Kidney (tissue), 14 donors: ENCODE data around the gene MAPK6. TPM values are rescaled to one million over a fixed set of nuclear protein-coding genes. Genes with fewer than 3 reads are reported as not detected.

Experiments used
- DNase-seq, 5 donors: peaks; one replicate each; pipeline ENCODE4 v3.0.0-alpha.2; 2013 to 2020
- FAIRE-seq: peaks from 2 replicates; lab custom pipeline; 2012; peaks lifted over from hg19 to GRCh38; lab: Jason Lieb, UNC
- H3K27ac ChIP-seq, 2 donors: one replicate each; pipeline ENCODE4 v1.7.0; 2013; ENCODE audit warnings: low read depth in 2 of 2, low read length in 2 of 2, inconsistent platforms in 1 of 2
- H3K27me3 ChIP-seq: one replicate; pipeline ENCODE4 v1.7.1; 2013; ENCODE audit warnings: low read length, inconsistent platforms; ENCODE audit not compliant: control insufficient read depth, insufficient read depth
- H3K36me3 ChIP-seq, 3 donors: one replicate each; pipeline versions ENCODE4 v1.7.0 to v1.7.1; 2013; ENCODE audit warnings: low read length in 3 of 3, control low read depth in 1 of 3, inconsistent platforms in 1 of 3; ENCODE audit not compliant: insufficient read depth in 3 of 3, control insufficient read depth in 2 of 3
- H3K4me1 ChIP-seq, 3 donors: one replicate each; pipeline versions ENCODE4 v1.7.0 to v1.7.1; 2013; ENCODE audit warnings: low read length in 3 of 3, inconsistent platforms in 1 of 3, low read depth in 1 of 3; ENCODE audit not compliant: control insufficient read depth in 2 of 3, insufficient read depth in 2 of 3
- H3K4me3 ChIP-seq, 3 donors: one replicate each; pipeline versions ENCODE4 v1.7.0 to v1.8.1; 2013; ENCODE audit warnings: low read length in 3 of 3, control low read depth in 1 of 3, inconsistent platforms in 1 of 3
- H3K9ac ChIP-seq, 3 donors: one replicate each; pipeline versions ENCODE4 v1.7.0 to v1.7.1; 2013; ENCODE audit warnings: low read length in 3 of 3, control low read depth in 1 of 3, inconsistent platforms in 1 of 3
- H3K9me3 ChIP-seq, 3 donors: one replicate each; pipeline versions ENCODE4 v1.7.0 to v1.7.1; 2013; ENCODE audit warnings: low read length in 3 of 3, control low read depth in 1 of 3, inconsistent platforms in 1 of 3; ENCODE audit not compliant: control insufficient read depth in 2 of 3, insufficient read depth in 1 of 3
- intact Hi-C: fragments of 100-400 bp; cut with DNase I; formaldehyde crosslinking; loops from one replicate; pipeline ENCODE4 v1.11.1; 2022
- polyA plus RNA-seq: library from polyadenylated mRNA; stranded (reverse); fragments of 350-450 nt; fragmentation: Illumina TruSeq; extraction: RNeasy Lipid Tissue Mini Kit (QIAGEN cat#74804); gene quantifications from one replicate; pipeline ENCODE4 v1.2.3, GENCODE V29; 2014; ENCODE audit warnings: low read depth, low replicate concordance; ENCODE audit not compliant: insufficient read depth
- total RNA-seq: library from RNA; stranded (reverse); fragmentation: NEBNext Ultra II Directional; extraction: Animal tissue kit (Norgen Biotek cat#: 25700); gene quantifications from one replicate; pipeline ENCODE4 v1.2.1, GENCODE V29; 2021
- TF ChIP-seq, protein P1 (sequence below): IDR thresholded peaks from 3 replicates; pipeline ENCODE4 v1.5.1; 2012; ENCODE audit warnings: mild to moderate bottlenecking, moderate library complexity, borderline replicate concordance; ENCODE audit not compliant: insufficient read depth; ENCODE audit errors: extremely low read depth
- donor health status: control.
- donor health status: control.
- donor health status: control.
- donor health status: control.
- donor health status: control.
- donor health status: DM: yes; HTN: yes; CAD: no.
- donor health status: Normal renal cell carcinoma (clear cell type).

MAPK6 gene
- total and polyA plus RNA-seq, 2 donors from 2014 or later = 6.5 to 22.9 TPM

DNA sequence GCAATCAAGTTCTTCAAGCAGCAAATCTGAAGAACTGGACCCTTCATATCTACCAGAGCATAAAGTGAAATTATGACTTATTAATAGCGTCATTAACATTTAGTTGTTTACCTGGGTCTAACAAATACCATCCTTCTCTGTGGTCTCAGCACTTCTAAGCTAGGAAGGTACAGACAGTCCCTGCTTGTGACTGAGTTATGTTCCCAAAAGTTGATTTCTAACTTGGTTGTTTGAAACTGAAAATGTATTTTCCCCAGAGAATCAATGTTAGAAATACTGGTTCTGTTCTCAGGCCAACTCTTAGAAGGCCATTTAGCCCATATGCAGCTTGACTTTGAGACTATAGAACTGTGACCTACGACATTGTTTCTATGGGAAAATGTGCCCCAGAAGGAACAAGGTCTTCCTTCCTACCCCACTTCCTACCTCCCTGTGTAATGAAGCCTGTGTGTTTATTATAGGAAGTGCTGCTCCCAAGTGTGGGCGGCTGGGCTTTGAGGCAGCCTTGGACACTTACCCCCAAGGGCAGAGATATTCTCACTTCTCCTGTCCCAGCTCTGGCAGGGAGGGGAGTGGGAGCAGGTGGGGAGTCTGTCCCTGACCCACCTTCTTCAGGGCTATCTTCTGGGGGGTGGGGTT is 12.2 kb upstream of the MAPK6 start:
- intact Hi-C loops = no loop called here
- TF ChIP-seq, protein P1, sequence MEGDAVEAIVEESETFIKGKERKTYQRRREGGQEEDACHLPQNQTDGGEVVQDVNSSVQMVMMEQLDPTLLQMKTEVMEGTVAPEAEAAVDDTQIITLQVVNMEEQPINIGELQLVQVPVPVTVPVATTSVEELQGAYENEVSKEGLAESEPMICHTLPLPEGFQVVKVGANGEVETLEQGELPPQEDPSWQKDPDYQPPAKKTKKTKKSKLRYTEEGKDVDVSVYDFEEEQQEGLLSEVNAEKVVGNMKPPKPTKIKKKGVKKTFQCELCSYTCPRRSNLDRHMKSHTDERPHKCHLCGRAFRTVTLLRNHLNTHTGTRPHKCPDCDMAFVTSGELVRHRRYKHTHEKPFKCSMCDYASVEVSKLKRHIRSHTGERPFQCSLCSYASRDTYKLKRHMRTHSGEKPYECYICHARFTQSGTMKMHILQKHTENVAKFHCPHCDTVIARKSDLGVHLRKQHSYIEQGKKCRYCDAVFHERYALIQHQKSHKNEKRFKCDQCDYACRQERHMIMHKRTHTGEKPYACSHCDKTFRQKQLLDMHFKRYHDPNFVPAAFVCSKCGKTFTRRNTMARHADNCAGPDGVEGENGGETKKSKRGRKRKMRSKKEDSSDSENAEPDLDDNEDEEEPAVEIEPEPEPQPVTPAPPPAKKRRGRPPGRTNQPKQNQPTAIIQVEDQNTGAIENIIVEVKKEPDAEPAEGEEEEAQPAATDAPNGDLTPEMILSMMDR = no peak
- no peak for FAIRE-seq
- H3K27ac ChIP-seq = no peak overlapping the region
- no peaks in the 10 kb centered on the region for H3K27me3 ChIP-seq
- no peak overlapping the region for H3K4me3 ChIP-seq
- no peak for DNase-seq
- H3K9me3 ChIP-seq = no peaks in the 10 kb centered on the region
- H3K9ac ChIP-seq = no peak overlapping the region
- H3K4me1 ChIP-seq = peaks cover 0 to 6% (median 0%) of the 10 kb centered on the region in 3 donors
- no peaks in the 10 kb centered on the region for H3K36me3 ChIP-seq

DNA sequence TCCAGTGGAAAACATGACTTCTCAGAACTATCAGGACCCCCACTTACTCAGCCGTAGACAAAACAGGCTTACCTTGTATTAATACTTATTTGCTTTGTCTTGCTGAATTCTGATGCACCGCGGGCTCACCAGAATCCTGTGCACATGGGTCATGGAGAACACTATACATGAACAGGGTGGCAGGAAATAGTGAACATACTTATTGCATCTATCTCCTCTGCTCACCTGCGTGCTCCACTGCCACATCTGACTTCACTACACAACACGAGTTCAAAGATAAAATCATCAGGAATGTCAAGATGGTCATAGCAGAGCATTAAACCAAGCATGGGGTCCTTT is 10.7 kb upstream of the MAPK6 start:
- Histone ChIP-seq H3K9me3 (no peaks in the 10 kb centered on the region), H3K4me3 (no peak overlapping the region), H3K27me3 (no peaks in the 10 kb centered on the region), H3K9ac (no peak overlapping the region), H3K4me1 (peaks cover 0 to 6% (median 0%) of the 10 kb centered on the region in 3 donors), H3K36me3 (no peaks in the 10 kb centered on the region), H3K27ac (no peak overlapping the region)
- DNase-seq (no peak), FAIRE-seq (no peak)
- intact Hi-C loops = no loop called here
- TF ChIP-seq, protein P1 = no peak

DNA sequence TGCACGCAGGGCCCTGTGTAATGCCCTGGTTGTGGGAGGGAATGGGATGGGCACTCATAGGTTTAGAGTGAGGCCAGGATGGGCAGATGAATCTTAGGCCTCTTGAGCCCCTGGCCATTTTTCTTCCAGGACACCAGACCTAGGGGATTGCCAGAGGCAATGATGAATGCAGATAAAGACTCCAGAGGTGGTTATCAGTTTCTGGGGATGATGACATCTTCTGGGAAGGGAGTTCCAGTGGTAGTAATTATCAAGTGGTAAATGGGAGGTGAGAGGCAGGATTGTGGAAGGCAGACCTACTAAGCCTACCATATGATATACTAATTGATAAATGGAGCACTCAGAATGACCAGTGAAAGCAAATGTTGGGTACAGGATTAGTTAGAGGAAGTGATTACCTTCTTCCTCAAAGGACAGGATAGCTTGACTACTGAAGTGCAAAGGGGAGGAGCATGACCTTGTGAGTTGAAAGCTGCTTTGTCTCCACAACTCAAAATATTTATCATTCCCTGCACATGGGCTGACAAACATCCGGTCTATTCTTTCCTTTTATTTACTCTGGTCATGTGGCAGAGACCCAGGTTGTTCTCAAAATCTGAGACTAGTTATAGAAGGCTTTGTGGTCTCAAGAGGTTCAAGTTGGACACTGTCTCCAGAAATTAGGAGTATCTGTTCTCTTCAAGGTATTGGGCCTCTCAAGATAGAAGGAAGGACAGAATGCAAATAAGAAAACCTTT is 10.2 kb upstream of the MAPK6 start:
- TF ChIP-seq, protein P1 = no peak
- no peak overlapping the region for H3K9ac ChIP-seq
- no peaks in the 10 kb centered on the region for H3K36me3 ChIP-seq
- H3K4me1 ChIP-seq = peaks cover 0 to 6% (median 0%) of the 10 kb centered on the region in 3 donors
- no peaks in the 10 kb centered on the region for H3K9me3 ChIP-seq
- H3K4me3 ChIP-seq = no peak overlapping the region
- intact Hi-C loops = no loop called here
- FAIRE-seq (no peak), DNase-seq (peak in 2 of 5 donors; percentile 6 to 28)
- H3K27ac ChIP-seq = no peak overlapping the region
- no peaks in the 10 kb centered on the region for H3K27me3 ChIP-seq
